Neural crest cell (in vitro differentiated cells): Measurements from ENCODE around the gene HMHB1. TPM values are rescaled to one million over a fixed set of nuclear protein-coding genes. Genes with fewer than 3 reads are reported as not detected.

ENCODE experiments used
- DNase-seq: peaks from one replicate; pipeline ENCODE4 v3.0.0; 2021; ENCODE audit warnings: low read depth, mixed read lengths, low spot score
- H3K27ac Mint-ChIP-seq: one replicate; pipeline ENCODE4 v1.8.0; 2021; ENCODE audit warnings: mild to moderate bottlenecking, mixed read lengths; ENCODE audit not compliant: unreplicated experiment
- H3K27me3 Mint-ChIP-seq: 2 replicates; pipeline ENCODE4 v1.8.0; 2021; ENCODE audit warnings: low read depth, mild to moderate bottlenecking, mixed read lengths
- H3K36me3 Mint-ChIP-seq: 2 replicates; pipeline ENCODE4 v1.8.0; 2021; ENCODE audit warnings: low read depth, mild to moderate bottlenecking, mixed read lengths
- H3K4me1 Mint-ChIP-seq: 2 replicates; pipeline ENCODE4 v1.8.0; 2021; ENCODE audit warnings: mixed read lengths
- H3K4me3 Mint-ChIP-seq: one replicate; pipeline ENCODE4 v1.8.0; 2021; ENCODE audit warnings: mild to moderate bottlenecking, mixed read lengths
- H3K9me3 Mint-ChIP-seq: 2 replicates; pipeline ENCODE4 v1.8.0; 2021; ENCODE audit warnings: mixed read lengths
- total RNA-seq: library from RNA; stranded (reverse); gene quantifications from 2 replicates; pipeline ENCODE4 v1.2.1, GENCODE V29; 2021
- TF ChIP-seq, protein P1 (sequence below): fragments of 200-600 bp; sonication (generic); conservative IDR thresholded peaks from 2 replicates; pipeline ENCODE4 v1.5.0; 2021; ENCODE audit warnings: antibody characterized with exemption, mild to moderate bottlenecking

Gene HMHB1
- total RNA-seq, 1 donor from 2014 or later: not detected

DNA sequence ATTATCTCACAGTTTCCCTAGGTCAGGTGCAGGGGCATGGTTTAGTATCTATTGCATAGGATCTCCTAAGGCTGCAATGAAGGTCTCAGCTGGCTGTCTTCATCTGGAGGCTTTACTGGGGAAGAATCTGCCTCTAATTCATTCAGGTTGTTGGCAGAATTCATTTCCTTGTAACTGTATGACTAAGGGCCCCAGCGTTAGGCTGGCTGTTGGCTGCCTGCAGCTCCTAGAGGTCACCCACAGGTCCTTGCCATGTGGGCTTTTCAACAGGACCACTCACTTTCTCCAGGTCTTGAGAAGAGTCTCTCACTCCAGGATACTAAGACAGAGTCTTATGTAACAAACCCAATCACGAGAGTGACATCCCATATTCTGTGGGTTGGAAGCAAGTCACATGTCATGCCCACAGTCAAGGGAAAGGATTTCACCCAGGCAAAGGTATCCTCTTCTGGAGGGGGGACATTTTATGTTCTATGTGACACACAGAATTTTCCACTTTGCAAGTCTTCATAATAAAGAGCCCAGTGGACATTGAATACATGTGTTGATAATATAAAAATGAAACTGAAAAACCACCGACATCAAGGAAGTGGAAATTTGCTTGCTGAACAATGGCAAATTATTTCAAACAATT lies 38.2 kb downstream of the HMHB1 start:
- Mint-ChIP-seq H3K27ac (no peak overlapping the region), H3K9me3 (no peaks in the 10 kb centered on the region), H3K27me3 (no peaks in the 10 kb centered on the region), H3K4me3 (no peak overlapping the region), H3K4me1 (no peaks in the 10 kb centered on the region), H3K36me3 (peaks cover 4% of the 10 kb centered on the region)
- no peak for DNase-seq
- TF ChIP-seq, protein P1, sequence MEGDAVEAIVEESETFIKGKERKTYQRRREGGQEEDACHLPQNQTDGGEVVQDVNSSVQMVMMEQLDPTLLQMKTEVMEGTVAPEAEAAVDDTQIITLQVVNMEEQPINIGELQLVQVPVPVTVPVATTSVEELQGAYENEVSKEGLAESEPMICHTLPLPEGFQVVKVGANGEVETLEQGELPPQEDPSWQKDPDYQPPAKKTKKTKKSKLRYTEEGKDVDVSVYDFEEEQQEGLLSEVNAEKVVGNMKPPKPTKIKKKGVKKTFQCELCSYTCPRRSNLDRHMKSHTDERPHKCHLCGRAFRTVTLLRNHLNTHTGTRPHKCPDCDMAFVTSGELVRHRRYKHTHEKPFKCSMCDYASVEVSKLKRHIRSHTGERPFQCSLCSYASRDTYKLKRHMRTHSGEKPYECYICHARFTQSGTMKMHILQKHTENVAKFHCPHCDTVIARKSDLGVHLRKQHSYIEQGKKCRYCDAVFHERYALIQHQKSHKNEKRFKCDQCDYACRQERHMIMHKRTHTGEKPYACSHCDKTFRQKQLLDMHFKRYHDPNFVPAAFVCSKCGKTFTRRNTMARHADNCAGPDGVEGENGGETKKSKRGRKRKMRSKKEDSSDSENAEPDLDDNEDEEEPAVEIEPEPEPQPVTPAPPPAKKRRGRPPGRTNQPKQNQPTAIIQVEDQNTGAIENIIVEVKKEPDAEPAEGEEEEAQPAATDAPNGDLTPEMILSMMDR: no peak

DNA sequence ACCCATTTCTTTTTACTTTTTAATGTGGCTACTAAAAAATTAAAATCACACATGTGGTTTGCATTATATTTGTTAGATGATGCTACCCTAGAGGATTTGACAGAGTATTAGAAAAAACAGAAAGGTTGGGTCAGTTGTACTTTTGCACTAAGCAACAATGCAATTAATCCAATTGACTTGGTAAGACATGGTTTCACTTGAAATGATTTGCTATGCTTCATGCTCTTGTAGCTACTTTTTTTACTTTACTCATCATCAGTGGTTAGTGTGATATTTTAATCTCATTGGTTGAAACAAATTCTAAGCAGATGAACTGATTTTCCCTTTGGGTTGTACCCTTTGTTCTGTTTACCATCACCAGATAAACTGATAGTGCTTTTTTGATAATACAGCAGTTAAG lies 39.4 kb downstream of the HMHB1 start:
- Mint-ChIP-seq H3K27me3 (no peaks in the 10 kb centered on the region), H3K36me3 (peaks cover 4% of the 10 kb centered on the region), H3K9me3 (no peaks in the 10 kb centered on the region), H3K4me3 (no peak overlapping the region), H3K27ac (no peak overlapping the region), H3K4me1 (no peaks in the 10 kb centered on the region)
- TF ChIP-seq, protein P1: no peak
- no peak for DNase-seq

DNA sequence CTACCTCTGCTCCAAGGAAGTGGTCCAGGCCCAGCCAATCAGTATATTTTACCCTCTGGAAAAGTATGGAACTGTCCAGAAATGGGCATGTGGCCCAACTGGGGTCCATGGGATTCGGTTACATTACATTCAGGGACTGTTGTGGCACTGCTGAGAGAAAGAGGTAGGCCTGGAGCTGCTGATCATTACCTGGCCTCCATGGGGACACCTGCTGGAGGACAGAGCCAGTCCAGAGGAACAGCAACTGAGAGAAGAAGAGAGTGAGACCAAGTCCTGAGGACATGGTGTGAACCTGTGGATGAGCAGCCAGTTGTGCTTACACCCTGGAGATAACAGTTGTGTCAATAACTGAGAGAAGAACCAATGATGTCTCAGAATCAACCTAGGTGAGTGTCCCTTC lies 48.2 kb downstream of the HMHB1 start:
- no peak overlapping the region for H3K4me3 Mint-ChIP-seq
- peaks cover 5% of the 10 kb centered on the region for H3K9me3 Mint-ChIP-seq
- peaks cover 23% of the 10 kb centered on the region for H3K4me1 Mint-ChIP-seq
- H3K27ac Mint-ChIP-seq: peak overlapping the region; percentile 59
- peaks cover 6% of the 10 kb centered on the region for H3K36me3 Mint-ChIP-seq
- TF ChIP-seq, protein P1: no peak
- DNase-seq: no peak
- H3K27me3 Mint-ChIP-seq: no peaks in the 10 kb centered on the region

DNA sequence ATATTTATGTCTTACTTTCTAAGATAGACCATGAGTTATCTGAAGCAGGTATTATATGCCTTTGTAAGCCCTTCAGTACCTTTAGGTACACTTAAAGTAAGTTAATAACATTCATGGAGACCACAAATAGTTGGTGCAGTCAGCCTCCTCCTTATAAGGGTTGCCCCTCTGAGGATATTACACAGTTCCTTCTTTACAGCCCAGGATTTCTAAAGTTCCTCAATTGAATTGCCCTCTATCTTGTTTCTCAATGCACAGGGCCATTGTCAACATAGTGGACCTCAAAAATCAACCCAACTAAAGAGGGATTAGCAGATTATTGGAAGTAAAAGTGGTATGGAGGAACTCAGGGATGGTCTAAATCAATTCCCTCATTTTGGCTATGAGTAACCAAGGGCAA lies 50.3 kb downstream of the HMHB1 start:
- peaks cover 5% of the 10 kb centered on the region for H3K9me3 Mint-ChIP-seq
- H3K36me3 Mint-ChIP-seq: peaks cover 6% of the 10 kb centered on the region
- peaks cover 36% of the 10 kb centered on the region for H3K4me1 Mint-ChIP-seq
- no peaks in the 10 kb centered on the region for H3K27me3 Mint-ChIP-seq
- TF ChIP-seq, protein P1: no peak
- no peak overlapping the region for H3K4me3 Mint-ChIP-seq
- no peak for DNase-seq
- no peak overlapping the region for H3K27ac Mint-ChIP-seq

DNA sequence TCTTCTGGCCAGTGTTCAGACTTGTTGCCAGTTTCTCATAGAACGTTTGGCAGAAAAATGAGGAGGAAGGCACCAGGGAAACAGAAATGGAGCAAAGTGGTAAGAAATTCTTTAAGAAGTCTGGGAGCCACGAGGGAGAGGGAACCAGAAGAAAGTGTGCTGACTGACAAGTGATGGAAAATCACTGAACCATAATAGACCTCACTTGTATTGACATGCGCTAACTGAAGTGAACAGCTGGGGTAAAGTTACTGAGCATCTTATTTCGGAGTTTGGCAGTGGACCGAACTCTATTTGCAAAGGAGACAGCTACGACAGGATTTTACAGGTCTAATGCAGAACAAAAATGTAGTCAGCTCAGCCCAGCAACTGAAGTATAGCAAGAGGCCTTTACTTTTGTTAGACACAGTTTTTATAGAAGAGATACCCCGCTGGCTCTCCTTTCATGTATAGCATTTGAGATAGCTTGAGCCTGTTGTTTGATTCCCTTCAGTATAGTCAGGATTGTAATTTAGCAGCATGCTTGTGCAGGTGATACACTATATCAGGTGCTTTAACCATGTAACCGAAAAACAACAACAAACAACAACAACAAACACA lies 53.6 kb downstream of the HMHB1 start:
- TF ChIP-seq, protein P1: no peak
- Mint-ChIP-seq H3K36me3 (no peaks in the 10 kb centered on the region), H3K9me3 (no peaks in the 10 kb centered on the region), H3K4me3 (no peak overlapping the region), H3K27me3 (no peaks in the 10 kb centered on the region), H3K27ac (peak overlapping the region; percentile 91), H3K4me1 (peaks cover 36% of the 10 kb centered on the region)
- no peak for DNase-seq
